Cardiac fibroblast (primary cell): Measurements from ENCODE around the gene NCOA7.

Source experiments
- DNase-seq, 2 donors: peaks; one replicate each; pipeline versions ENCODE4 v3.0.0 to v3.0.0-alpha.2; 2010; ENCODE audit warnings: low read depth in 2 of 2
- H3K4me3 ChIP-seq, 2 donors: replicated peaks in 1 of 2; 1 replicate in 1 of 2; 2 replicates in 1 of 2; pipeline ENCODE4 v1.5.1; 2011; ENCODE audit warnings: low read depth in 2 of 2, low read length in 2 of 2, mild to moderate bottlenecking in 2 of 2, moderate library complexity in 1 of 2
- CTCF ChIP-seq: IDR thresholded peaks from one replicate; pipeline ENCODE4 v1.5.1; 2011; ENCODE audit warnings: low read depth, mild to moderate bottlenecking, low read length, inconsistent platforms

NCOA7 gene

GRCh38 chr6:125746019-125746414, 44.7 kb upstream of the NCOA7 start:
- DNase-seq: no peak
- no peak for TF ChIP-seq CTCF
- peak overlapping the region in 1 of 2 donors; percentile 66 for H3K4me3 ChIP-seq

DNA sequence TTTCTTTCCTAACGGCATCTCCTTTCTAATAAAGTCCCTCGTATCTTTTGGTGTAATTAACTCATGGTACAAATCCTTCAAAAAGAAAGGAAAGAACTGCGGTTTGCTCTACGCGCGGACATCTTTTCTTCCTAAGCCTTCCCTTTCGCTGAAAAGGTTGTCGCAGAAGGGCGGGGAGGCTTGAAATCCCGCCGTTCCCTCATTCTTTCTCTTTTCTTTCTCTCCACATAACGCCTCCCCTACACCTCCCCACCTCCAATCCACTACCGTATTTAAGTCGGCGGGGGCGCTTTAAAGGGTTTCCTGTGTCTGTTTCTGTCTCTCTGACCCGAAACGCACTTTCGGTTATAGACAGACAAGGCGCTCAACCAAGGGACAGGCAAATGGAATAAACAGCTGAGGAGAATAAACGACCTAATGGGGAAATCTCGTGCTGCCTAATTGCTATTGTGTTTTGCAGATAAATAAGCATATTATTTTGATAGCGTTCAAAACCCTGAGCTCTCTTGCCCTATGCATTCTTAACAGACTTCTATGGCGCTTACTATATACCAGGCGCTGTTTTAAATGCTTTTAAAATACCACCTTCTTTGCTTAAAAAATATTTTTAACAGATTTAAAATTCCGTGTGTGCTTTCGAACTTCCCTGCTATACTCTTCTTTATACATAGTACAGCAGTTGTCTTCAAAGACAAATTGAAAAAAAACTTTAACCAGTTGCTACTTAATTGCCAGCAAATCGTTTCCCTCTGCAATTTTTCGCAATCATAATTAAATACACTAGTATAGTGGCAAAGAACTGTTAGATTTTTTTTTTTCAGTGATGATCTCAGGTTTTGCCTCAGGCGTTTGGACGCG, 43.8 kb upstream of the NCOA7 start:
- DNase-seq: peak; percentile 61 to 76
- H3K4me3 ChIP-seq: peak overlapping the region; percentile 46 to 66
- no peak for TF ChIP-seq CTCF

DNA sequence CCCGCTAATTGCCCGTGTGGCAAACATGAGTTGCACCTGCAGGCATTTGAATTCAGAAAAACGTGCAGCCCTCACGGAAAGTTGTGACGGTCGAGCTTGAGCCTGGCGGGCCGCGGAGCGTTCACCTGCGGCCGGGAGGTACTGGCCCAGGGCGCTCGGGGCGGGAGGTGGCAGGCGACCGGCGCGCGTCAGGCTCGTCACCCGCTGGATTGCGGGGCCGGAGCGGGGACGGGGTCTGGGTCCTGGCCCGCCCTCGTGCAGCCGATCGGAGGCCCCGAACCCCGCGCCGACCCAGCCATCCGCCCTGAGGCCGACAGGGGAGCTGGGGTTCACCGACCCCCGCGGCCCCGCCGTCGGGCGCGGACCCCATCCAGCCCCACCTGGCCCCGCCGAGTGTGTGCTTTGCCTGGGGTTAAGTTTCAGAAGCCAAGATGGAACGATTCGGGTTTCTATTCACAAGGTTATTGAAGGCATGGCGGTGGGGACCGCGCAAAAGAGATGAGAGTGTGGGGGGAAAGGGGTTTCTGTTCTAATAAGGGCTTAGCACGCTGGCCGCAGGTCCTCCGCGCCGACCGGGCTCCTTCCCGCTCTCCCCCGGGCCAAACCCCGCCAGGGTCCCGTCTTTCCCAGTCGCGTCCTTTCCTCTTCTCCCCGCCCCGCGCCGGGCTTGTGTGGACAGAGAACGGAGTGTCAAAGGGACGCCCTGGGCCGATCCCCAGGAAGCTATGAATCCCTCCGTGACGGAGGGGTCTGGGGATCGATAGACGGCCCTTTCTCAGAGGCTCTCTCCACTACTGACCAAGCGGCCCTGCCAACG, 43.0 kb upstream of the NCOA7 start:
- peak overlapping the region; percentile 49 to 66 for H3K4me3 ChIP-seq
- DNase-seq: peak in 1 of 2 donors; percentile 25
- TF ChIP-seq CTCF: no peak

GRCh38 chr6:125748406-125749172, 42.2 kb upstream of the NCOA7 start:
- DNase-seq: peak; percentile 8 to 35
- peak overlapping the region; percentile 49 to 66 for H3K4me3 ChIP-seq
- TF ChIP-seq CTCF: peak; percentile 3

- H3K4me3 ChIP-seq: peak within 1 kb of the TSS; percentile 55 to 66
- peak; percentile 85 to 93 for DNase-seq
- no peak for TF ChIP-seq CTCF
Measured at GRCh38 chr6:125749173-125749864, 41.4 kb upstream of the NCOA7 start, which contains the start of gene HEY2. Gene HEY2 (plus strand): TSS chr6:125749632. CDS start chr6:125749777, 145 bp downstream.
